Measurements from ENCODE around the gene SERPINC1. TPM values are rescaled to one million over a fixed set of nuclear protein-coding genes. Genes with fewer than 3 reads are reported as not detected.

The SERPINC1 gene
- total and polyA plus RNA-seq, 10 of the 15 experiments (the other 5 are each of a cell fraction or from before 2014, with no cell fraction given) = 0.11 to 0.44 TPM; not detected in 8

- TF ChIP-seq ZNF592 (IDR thresholded peaks at IDR 0.05) (no peak), HDAC2 (IDR thresholded peaks at IDR 0.05) (no peak), ZNF207 (IDR thresholded peaks at IDR 0.05; ENCODE audit: borderline replicate concordance) (no peak)
Measured at GRCh38 chr1:173913111-173913510, 4.0 kb downstream of the SERPINC1 start (continued).

- Histone ChIP-seq H3K9ac (ENCODE audit: control insufficient read depth, insufficient read depth, low read length) (no peak overlapping the region), H3K4me3 (no peak overlapping the region), H3K4me1 (ENCODE audit: control insufficient read depth, insufficient read depth, low read length) (peaks cover 6% of the 10 kb centered on the region; the same call in 1 of the 2 replicates), H3K36me3 (ENCODE audit: control insufficient read depth in 2 of 2, insufficient read depth in 2 of 2, low read length in 1 of 2) (no peaks in the 10 kb centered on the region), H3K9me3 (replicated peaks; ENCODE audit: control insufficient read depth, insufficient read depth, low read length) (no peaks in the 10 kb centered on the region), H3K27ac (ENCODE audit: control insufficient read depth, insufficient read depth) (no peak overlapping the region), H3K27me3 (replicated peaks in 1 of 2; ENCODE audit: control insufficient read depth in 2 of 2, insufficient read depth in 2 of 2, low read length in 1 of 2) (no peaks in the 10 kb centered on the region), H2AFZ (ENCODE audit: control insufficient read depth, low read depth, low read length) (no peak overlapping the region), H4K20me1 (ENCODE audit: control insufficient read depth, insufficient read depth) (no peaks in the 10 kb centered on the region), H3K79me2 (ENCODE audit: control insufficient read depth, insufficient read depth, low read length) (no peaks in the 10 kb centered on the region), H3K4me2 (ENCODE audit: control insufficient read depth, insufficient read depth) (no peak overlapping the region)
- intact Hi-C loops (cut with micrococcal nuclease; ENCODE audit: unreplicated experiment) = no loop called here
- POLR2A ChIA-PET = no interaction called here
- no peak for FAIRE-seq
- RAD21 ChIA-PET (ENCODE audit: unreplicated experiment) = no interaction called here
- CTCF ChIA-PET = interaction anchor here (0.9 kb wide), 1 partner anchor 11 kb away, joined by 4 read pairs; no protein-coding TSS in a partner anchor
- 89% methylated on average over 6 of the region's 6 CpGs for WGBS (ENCODE audit: insufficient coverage, insufficient replicate concordance, low lambda C conversion rate, missing lambda C conversion rate)
- TF ChIP-seq POLR2AphosphoS2 (IDR thresholded peaks at IDR 0.05; ENCODE audit: low read depth, low read length) (no peak), BRCA1 (IDR thresholded peaks at IDR 0.05; ENCODE audit: low read depth, low read length) (no peak), E4F1 (IDR thresholded peaks at IDR 0.05; ENCODE audit: borderline replicate concordance, partially characterized antibody) (no peak), RAD51 (IDR thresholded peaks at IDR 0.05) (no peak), EGR1 (IDR thresholded peaks at IDR 0.05; ENCODE audit: borderline replicate concordance in 1 of 2, low read depth in 2 of 2, low read length in 2 of 2) (no peak), PBX3 (IDR thresholded peaks at IDR 0.05; ENCODE audit: insufficient replicate concordance, low read depth, low read length) (no peak), RUNX3 (IDR thresholded peaks at IDR 0.05; ENCODE audit: low read length) (no peak), STAT1 (conservative IDR thresholded peaks at IDR 0.05) (no peak), JUND (IDR thresholded peaks at IDR 0.05; ENCODE audit: low read depth, low read length) (no peak), DPF2 (IDR thresholded peaks at IDR 0.05) (no peak), BACH1 (IDR thresholded peaks at IDR 0.05; ENCODE audit: borderline replicate concordance) (no peak)
- SMC1A ChIA-PET (ENCODE audit: uncharacterized antibody, unreplicated experiment) = no interaction called here
- DNase-seq (ENCODE audit: low read depth, low spot score) = no peak
- no peak for ATAC-seq
- in situ Hi-C loops (cut with MboI) = no loop called here
- BruUV-seq (replicated peaks) = no TSS peak
Measured at GRCh38 chr1:173903827-173904531, 13.1 kb downstream of the SERPINC1 start.

Data from GM12878 (cell line).